Middle frontal gyrus (tissue), 1 donor: ENCODE results near the gene KCNJ12.
"Not testable (repeated sequence)": the region's sequence is repeated elsewhere in the genome, so short reads cannot be mapped to it uniquely, and the experiment has no call there.

Experiments used
- DNase-seq: peaks from one replicate; pipeline ENCODE4 v3.0.0-alpha.2; 2015; ENCODE audit warnings: low spot score; ENCODE audit errors: extremely low spot score

The KCNJ12 gene

DNA sequence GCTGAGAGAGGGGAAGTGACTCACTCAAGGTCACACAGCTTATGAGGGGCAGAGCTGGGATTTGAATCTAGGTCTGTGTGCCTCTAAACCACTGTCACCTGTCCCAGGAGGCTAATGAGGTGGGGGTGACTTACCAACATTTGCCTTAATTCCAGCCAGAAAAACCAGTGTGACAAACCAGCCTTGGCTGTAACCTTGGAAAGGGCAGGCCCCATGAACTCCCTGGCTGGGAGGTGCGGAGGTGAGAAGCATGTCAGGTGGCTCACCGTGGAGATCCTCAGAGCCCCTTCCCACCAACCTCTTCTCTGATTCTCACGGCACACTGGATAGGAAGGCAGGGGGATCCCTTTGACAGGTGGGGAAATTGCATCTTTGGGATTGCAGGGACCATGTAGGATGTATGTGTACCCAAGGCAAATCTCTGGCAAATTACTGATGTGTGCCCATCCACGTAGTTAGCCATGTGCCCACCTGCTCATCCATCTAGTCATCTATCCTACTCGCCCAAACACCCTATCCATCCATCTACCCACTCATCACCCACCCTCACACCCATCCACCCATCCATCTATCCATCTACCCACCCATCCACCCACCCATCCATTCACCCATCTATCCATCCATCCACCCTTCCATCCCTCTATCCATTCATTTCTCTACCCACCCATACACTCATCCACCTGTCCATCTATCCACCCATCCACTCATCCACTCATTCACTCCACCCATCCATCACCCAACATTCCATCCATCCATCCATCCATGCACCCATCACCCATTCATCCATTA is 30.7 kb downstream of the KCNJ12 start:
- not testable (repeated sequence) for DNase-seq

GRCh38 chr17:21407752-21408151 is 31.6 kb downstream of the KCNJ12 start:
- not testable (repeated sequence) for DNase-seq

- not testable (repeated sequence) for DNase-seq
Measured at GRCh38 chr17:21408224-21408623, 32.1 kb downstream of the KCNJ12 start.

DNA sequence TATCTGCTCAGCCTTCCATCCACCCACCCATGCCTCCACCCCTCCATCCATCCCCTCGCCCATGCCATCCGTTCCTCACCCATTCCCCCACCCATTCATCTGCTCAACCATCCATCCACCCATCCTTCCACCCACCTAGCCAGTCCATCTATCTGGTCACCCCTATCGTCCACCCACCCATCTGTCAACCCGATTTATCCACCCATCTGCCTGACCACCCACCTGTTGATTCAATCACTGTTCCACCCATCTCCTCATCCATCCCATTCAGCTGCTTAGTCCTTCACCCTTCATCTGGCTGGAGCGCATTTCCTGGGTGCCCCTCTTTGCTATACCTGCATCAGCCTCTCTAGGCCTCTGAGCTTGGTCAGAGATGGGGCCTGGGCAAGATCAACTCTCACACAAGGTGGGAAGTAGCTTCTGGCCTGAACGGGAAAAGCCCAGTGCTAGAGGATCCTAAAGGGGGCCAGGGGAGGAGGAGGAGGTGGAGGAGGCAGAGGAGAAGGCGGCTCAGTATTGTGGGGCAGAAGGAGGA is 32.7 kb downstream of the KCNJ12 start:
- not testable (repeated sequence) for DNase-seq

DNA sequence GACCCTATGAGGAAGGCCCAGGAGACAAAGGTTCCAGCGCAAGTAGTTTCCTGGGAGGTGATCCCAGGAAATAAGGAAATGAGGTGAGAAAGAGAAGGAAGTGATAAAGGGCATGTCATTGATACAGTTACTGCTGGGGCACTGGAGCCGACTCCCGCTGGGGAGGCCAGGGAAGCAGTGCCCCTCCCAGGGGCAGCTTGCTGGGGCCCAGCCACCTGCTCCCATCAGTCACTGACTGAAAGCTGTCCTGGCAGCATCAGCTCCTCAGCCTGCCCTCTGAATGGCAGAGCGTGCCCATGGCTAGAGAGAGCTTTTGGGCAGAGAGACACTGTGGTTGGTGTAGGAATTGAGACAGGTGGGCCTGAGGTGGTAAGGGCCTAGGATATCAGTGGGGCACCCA is 33.2 kb downstream of the KCNJ12 start:
- not testable (repeated sequence) for DNase-seq

GRCh38 chr17:21409971-21410370 is 33.8 kb downstream of the KCNJ12 start:
- DNase-seq = not testable (repeated sequence)

DNA sequence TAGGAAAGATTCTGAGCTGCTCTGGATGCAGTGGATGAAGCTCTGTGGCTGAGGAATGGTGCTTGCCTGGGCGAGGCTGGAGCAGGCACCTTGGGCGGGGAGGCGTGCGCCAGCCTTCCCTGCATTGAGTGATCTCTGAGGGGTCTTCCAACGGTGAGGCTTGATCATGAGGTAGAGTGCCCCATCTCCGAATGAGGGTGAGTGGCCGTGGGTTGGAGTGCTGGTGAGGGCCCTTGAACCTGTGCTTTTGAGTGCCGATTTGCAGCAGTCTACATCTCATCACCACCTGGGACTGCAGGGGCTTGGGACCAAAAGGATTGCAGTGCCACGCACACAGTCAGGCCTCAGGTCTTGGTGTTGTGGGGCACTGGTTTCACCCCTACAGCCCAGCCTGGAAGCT is 34.2 kb downstream of the KCNJ12 start:
- DNase-seq = not testable (repeated sequence)

GRCh38 chr17:21410906-21411678 is 34.9 kb downstream of the KCNJ12 start:
- not testable (repeated sequence) for DNase-seq

DNA sequence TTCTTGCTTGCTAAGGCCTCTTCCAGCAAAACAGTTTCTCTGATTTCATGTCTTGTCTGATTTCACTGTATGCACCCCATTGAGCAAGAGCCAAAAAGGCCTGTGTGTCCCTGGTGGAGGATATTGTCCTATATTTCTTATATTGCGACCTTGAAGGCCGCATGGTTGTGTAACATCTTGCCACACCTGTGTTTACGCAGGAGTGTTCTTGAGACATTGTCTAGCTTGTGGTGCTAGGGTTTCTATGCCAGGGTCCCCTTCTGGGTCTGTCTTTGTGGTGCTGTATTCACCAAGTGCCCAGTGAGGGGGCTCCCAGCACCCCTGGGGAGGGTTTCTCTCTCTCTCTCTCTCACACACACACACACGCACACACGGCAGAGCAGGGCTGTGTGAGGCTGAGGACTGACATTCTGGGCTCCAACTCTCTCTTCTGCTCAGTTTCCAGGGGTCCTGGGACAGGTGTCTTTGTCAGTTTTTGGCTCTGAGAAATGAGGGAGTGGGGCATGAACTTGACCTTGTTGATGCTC is 35.6 kb downstream of the KCNJ12 start:
- not testable (repeated sequence) for DNase-seq

DNA sequence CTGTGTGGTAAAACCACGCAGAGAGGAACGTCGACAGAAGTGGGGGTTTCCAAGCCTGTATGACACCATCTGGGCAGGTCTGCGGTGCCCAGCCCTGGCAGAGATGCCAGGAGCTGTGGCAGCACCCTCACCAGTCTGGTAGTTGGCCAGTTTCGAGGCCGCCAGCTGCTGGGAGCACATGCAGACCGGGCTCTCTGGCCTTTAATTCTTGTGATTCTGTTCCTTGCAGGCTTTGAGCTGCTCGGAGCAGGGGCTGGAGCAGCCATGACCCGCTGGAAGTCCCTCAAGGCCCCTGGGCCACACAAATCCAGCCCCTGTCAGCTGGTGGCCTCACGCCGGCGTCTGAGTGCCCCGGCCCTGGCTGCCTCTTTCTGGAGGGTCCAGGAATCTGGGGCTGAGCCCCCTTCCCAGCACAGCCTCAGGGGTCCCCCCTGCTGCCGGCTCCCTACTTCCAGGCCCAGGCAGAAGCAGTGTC is 36.1 kb downstream of the KCNJ12 start:
- not testable (repeated sequence) for DNase-seq

DNA sequence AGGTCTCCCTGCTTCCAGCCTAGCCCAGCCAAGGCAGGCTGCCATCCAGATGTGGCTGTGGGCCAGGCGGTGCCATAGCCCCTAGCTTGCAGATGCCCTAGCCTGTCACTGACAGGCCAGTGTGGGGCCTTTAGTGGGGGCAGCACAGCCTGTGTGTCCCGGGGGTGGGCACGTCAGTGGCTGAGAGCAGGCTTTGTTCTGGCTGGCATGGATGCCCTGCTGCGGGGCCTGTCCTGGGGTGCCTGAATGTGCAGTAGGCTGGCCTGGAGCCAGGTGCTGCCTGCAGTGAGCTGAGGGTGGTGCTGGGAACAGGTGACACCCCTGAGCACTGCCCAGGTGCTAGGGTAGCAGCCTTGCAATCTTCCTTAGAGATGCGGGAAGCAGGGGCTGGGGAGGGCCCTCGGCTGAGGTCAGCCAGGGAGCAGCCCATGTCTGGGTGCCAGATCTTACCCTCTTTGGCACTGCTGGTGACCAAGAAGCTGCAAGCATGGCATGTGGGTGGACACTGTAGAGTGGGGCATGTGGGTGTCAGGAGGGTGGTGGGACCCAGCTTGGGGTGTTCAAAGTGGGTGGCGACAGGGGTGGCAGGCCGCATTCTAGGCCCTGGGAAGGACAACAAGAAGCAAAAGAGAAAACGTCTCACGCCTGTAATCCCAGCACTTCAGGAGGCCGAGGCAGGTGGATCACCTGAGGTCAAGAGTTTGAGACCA is 37.6 kb downstream of the KCNJ12 start:
- not testable (repeated sequence) for DNase-seq

GRCh38 chr17:21414616-21415015 is 38.5 kb downstream of the KCNJ12 start:
- not testable (repeated sequence) for DNase-seq

- not testable (repeated sequence) for DNase-seq
Measured at GRCh38 chr17:21415166-21415990, 39.2 kb downstream of the KCNJ12 start.

DNA sequence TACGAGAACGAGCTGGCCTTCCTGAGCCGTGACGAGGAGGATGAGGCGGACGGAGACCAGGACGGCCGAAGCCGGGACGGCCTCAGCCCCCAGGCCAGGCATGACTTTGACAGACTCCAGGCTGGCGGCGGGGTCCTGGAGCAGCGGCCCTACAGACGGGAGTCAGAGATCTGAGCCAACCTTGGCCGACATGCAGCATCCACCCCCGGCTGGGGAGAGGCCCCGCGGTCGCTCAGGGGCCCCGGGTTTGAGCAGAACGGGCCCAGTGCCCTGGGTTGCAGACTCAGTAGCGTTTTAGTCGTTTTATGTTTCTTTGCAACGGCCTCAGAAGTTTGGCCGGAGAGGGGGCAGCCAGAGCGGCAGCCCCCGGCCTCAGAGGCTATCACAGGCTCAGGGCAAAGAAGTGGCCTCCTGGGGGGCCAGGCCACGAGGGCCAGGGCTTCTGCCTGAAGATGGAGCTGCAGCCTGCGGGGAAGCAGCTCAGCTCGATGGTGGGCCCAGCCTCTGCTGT is 40.4 kb downstream of the KCNJ12 start:
- not testable (repeated sequence) for DNase-seq

- not testable (repeated sequence) for DNase-seq
Measured at GRCh38 chr17:21417349-21417748, 41.2 kb downstream of the KCNJ12 start.

- DNase-seq = no peak
Measured at GRCh38 chr17:21417921-21418320, 41.8 kb downstream of the KCNJ12 start.

DNA sequence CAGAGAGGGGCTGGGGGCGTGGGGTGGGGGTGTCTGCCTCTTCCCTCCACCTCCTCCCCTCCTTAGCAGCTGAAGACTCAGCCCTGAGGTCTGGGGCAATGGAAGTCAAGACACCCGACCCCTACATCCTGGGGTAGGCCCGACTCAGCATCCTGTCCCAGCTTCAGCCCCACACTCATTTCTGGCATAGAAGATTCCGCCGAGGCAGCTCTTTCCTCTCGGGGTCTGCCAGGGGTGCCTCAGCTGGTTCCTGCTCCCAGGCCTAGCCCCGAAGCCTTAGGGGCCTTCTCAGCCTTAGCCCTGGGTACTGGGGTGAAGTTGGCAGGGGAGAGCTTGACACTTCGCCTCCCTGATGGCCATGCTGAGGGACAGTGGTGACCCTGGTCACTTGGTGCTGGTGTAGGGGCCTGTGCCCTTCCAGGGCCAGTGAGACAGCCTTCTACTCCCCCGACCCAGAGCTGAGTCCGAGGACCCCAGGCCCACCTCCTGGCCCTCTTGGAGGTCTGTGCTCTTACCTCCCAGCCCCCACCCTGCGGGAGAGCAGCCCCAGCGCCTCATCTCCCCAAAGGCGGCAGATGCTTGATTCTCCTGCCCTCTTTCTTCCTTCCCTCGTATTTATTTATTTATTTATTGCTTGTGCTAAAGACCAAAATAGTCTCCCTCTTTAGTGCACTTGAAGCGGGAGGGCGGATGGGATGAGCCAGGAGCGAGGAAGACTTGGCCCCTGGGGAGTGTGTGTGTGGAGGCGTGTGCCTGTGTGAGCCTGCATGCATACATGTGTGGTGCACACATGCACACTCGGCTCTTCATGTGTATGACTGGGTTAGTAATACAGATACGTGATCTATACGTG is 42.5 kb downstream of the KCNJ12 start:
- DNase-seq = no peak

DNA sequence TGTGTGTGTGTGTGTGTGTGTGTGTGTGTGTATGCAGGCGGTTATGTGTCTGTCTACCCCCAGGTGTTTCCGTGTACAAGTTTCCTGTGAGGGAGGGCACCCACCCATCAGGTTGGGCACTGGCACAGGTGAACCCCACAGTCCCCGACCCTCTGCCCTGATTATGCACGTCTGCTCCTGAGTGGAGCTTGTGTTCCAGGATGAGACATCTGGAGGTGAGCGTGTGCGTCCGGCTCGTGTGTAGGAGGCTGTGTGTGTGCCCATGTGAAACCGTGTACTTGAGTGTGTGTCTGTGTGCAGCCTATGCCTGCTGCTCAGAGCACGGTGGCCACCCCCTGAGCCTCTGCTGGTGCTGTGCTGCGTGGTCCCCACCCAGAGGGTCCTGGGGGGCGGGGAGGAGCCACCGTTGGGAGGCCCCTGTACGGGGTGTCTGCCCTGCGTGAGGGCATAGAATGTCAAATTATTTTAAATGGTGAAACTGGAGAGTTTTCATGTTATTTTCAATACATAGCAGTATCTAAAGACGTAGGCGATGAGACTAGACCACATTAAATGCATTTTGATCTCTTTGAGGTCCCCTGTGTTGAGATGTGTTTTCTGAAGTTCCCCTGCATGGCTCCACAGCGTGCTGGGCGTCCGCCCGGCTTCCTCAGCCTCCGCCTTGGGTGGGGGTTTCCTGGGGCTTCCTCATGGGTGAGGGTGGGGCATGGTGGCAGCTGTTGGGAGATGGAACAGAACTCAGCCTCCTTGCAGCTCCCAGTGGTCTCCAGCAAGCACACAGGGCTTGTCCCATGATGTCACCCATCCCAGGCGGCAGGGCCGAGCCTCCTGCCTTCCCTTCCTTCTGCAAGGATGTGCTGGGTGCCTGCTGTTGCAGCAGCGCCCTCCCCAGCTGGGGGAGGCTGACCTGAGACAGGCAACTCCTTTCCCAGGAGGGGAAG is 43.4 kb downstream of the KCNJ12 start:
- no peak for DNase-seq
